ENCODE data around the gene FITM2. TPM values are rescaled to one million over a fixed set of nuclear protein-coding genes. Genes with fewer than 3 reads are reported as not detected.
"Not testable (repeated sequence)": the region's sequence is repeated elsewhere in the genome, so short reads cannot be mapped to it uniquely, and the experiment has no call there.

FITM2 gene
- total and polyA plus RNA-seq, 7 experiments from 2014 or later, result 1.7 to 7.9 (median 3.8) TPM

DNA sequence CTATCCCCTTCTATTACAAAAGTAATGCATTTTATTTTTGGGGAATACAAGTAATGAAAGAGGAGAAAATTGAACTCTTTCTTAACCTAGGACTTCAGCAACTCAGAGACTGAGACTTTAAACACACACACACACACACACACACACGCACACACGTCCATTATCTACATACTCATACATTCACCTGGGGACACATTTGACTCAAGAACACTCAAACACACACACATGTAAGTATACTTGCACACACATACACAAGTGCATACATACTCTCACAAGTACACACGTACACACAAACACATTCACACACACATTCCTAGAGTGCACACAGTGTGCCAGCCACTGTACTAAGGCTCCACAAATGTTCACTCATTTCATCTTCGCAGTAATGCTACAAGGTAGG, 23.7 kb upstream of the FITM2 start:
- no peaks in the 10 kb centered on the region for H3K4me1 ChIP-seq (ENCODE audit: control insufficient read depth in 2 of 2, insufficient read depth in 2 of 2, low read length in 2 of 2)
- H3K9me3 ChIP-seq (ENCODE audit: control insufficient read depth in 2 of 3, low read length in 3 of 3), result no peaks in the 10 kb centered on the region
- Mint-ChIP-seq H3K4me1 (peaks cover 0 to 2% (median 0%) of the 10 kb centered on the region in 7 donors), H3K9me3 (no peaks in the 10 kb centered on the region), H3K27me3 (peaks cover 0 to 12% (median 5%) of the 10 kb centered on the region in 5 donors), H3K36me3 (no peaks in the 10 kb centered on the region), H3K27ac (no peak overlapping the region), H3K4me3 (no peak overlapping the region)
- CTCF ChIA-PET, result no interaction called here
- no peak overlapping the region for H3K4me3 ChIP-seq (ENCODE audit: low read length)
- DNase-seq (no peak), ATAC-seq (no peak)
- H3K36me3 ChIP-seq (ENCODE audit: control insufficient read depth in 2 of 3, insufficient read depth in 3 of 3, low read length in 3 of 3), result no peaks in the 10 kb centered on the region
- no peaks in the 10 kb centered on the region for H3K27me3 ChIP-seq (ENCODE audit: control insufficient read depth in 2 of 2, insufficient read depth in 2 of 2, low read length in 2 of 2)
- intact Hi-C loops (cut with micrococcal nuclease), result no loop called here
- H3K27ac ChIP-seq (ENCODE audit: low read depth, low read length), result no peak overlapping the region
- POLR2A ChIA-PET, result no interaction called here

DNA sequence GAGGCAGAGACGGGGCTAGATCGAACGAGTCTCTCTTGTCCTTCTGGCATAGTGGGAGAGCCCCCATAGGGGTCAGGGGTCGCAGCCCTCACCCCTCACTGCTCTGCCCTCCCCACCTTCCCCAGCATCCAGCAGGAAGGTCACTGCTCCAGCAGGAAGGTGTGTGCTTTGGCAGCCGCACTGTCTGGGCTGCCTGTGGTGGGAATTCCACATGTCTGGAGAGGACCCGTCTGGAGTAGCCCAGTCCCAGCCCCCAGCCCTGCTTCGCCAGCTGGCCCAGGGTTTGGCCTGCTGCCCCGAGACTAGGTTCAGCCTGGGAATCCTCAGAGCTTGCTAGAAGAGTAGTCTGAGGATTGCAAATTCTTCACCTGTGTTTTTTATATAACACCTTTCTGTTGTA, 23.3 kb upstream of the FITM2 start:
- POLR2A ChIA-PET, result no interaction called here

DNA sequence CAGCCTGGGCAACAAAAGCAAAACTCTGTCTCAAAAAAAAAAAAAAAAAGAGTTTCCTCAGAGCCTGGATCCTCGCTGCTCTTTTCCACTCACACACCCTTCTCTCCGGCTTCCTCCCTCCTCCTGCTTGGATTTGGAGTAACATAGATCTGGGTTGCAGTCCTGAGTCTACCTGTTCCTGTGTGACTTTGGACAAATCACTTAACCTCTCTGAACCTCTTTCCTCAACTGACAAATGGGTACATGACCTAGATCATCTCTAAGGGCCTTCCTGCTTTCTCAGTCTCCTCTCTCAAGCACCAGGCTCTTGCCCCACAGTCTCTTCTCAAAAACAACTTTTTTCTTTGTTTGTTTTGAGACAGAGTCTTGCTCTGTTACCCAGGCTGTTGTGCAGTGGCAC, 20.2 kb upstream of the FITM2 start:
- no peak overlapping the region for H3K27ac ChIP-seq (ENCODE audit: low read depth, low read length)
- DNase-seq, result no peak
- Mint-ChIP-seq H3K36me3 (no peaks in the 10 kb centered on the region), H3K27ac (no peak overlapping the region), H3K9me3 (no peaks in the 10 kb centered on the region), H3K4me3 (no peak overlapping the region), H3K27me3 (peaks cover 0 to 18% (median 8%) of the 10 kb centered on the region in 5 donors), H3K4me1 (peaks cover 0 to 5% (median 0%) of the 10 kb centered on the region in 7 donors)
- intact Hi-C loops (cut with micrococcal nuclease), result no loop called here
- ATAC-seq, result no peak
- ChIA-PET POLR2A (no interaction called here), CTCF (no interaction called here)
- H3K4me1 ChIP-seq (ENCODE audit: control insufficient read depth in 2 of 2, insufficient read depth in 2 of 2, low read length in 2 of 2), result no peaks in the 10 kb centered on the region
- H3K9me3 ChIP-seq (ENCODE audit: control insufficient read depth in 2 of 3, low read length in 3 of 3), result no peaks in the 10 kb centered on the region
- H3K27me3 ChIP-seq (ENCODE audit: control insufficient read depth in 2 of 2, insufficient read depth in 2 of 2, low read length in 2 of 2), result no peaks in the 10 kb centered on the region
- H3K4me3 ChIP-seq (ENCODE audit: low read length), result no peak overlapping the region
- H3K36me3 ChIP-seq (ENCODE audit: control insufficient read depth in 2 of 3, insufficient read depth in 3 of 3, low read length in 3 of 3), result no peaks in the 10 kb centered on the region

More for the DNA sequence above, 23.3 kb upstream of the FITM2 start:
- H3K27ac Mint-ChIP-seq, result no peak overlapping the region
- CTCF ChIA-PET, result no interaction called here
- Histone ChIP-seq H3K4me1 (ENCODE audit: control insufficient read depth in 2 of 2, insufficient read depth in 2 of 2, low read length in 2 of 2) (no peaks in the 10 kb centered on the region), H3K4me3 (ENCODE audit: low read length) (no peak overlapping the region), H3K27me3 (ENCODE audit: control insufficient read depth in 2 of 2, insufficient read depth in 2 of 2, low read length in 2 of 2) (no peaks in the 10 kb centered on the region), H3K36me3 (ENCODE audit: control insufficient read depth in 2 of 3, insufficient read depth in 3 of 3, low read length in 3 of 3) (no peaks in the 10 kb centered on the region), H3K27ac (ENCODE audit: low read depth, low read length) (no peak overlapping the region), H3K9me3 (ENCODE audit: control insufficient read depth in 2 of 3, low read length in 3 of 3) (no peaks in the 10 kb centered on the region)
- no peaks in the 10 kb centered on the region for H3K9me3 Mint-ChIP-seq
- no peaks in the 10 kb centered on the region for H3K36me3 Mint-ChIP-seq
- H3K4me1 Mint-ChIP-seq, result peaks cover 0 to 2% (median 0%) of the 10 kb centered on the region in 7 donors
- H3K27me3 Mint-ChIP-seq, result peaks cover 0 to 12% (median 5%) of the 10 kb centered on the region in 5 donors
- intact Hi-C loops (cut with micrococcal nuclease), result no loop called here
- DNase-seq (no peak), ATAC-seq (no peak)
- H3K4me3 Mint-ChIP-seq, result no peak overlapping the region

DNA sequence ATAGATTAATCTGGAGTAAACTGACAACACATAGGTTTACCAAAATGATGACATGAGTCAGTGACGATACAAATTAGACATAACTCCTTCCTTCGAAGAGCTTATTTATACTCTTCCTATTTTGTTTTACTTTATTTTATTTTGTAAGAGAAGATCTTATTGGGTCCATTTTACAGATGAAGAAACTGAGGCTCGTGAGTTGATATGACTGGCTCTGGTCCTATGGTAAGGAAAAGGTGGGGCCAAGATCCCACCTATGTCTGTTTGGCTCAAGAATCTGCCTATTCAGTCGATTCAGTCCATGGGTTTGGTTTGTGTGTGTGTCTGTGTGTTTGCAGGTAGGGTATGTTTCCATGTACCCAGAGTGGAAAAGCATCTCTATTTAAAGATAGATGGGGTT, 17.4 kb upstream of the FITM2 start:
- CTCF ChIA-PET, result no interaction called here
- no peak overlapping the region for H3K4me3 ChIP-seq (ENCODE audit: low read length)
- no peak overlapping the region for H3K27ac ChIP-seq (ENCODE audit: low read depth, low read length)
- no peaks in the 10 kb centered on the region for H3K9me3 ChIP-seq (ENCODE audit: control insufficient read depth in 2 of 3, low read length in 3 of 3)
- H3K4me1 Mint-ChIP-seq, result peaks cover 0 to 5% (median 0%) of the 10 kb centered on the region in 7 donors
- POLR2A ChIA-PET, result interaction anchor here (0.6 to 1.4 kb wide), 2 partner anchors 117 to 324 kb away, joined by 3 read pairs; no protein-coding TSS in a partner anchor
- no peaks in the 10 kb centered on the region for H3K36me3 ChIP-seq (ENCODE audit: control insufficient read depth in 2 of 3, insufficient read depth in 3 of 3, low read length in 3 of 3)
- H3K4me3 Mint-ChIP-seq, result peak overlapping the region in 6 of 10 donors; percentile 11 to 59 (median 48)
- H3K27ac Mint-ChIP-seq, result peak overlapping the region in 1 of 9 donors; percentile 61
- intact Hi-C loops (cut with micrococcal nuclease), result no loop called here
- H3K36me3 Mint-ChIP-seq, result no peaks in the 10 kb centered on the region
- H3K27me3 Mint-ChIP-seq, result peaks cover 0 to 11% (median 5%) of the 10 kb centered on the region in 5 donors
- ATAC-seq (no peak), DNase-seq (no peak)
- H3K4me1 ChIP-seq (ENCODE audit: control insufficient read depth in 2 of 2, insufficient read depth in 2 of 2, low read length in 2 of 2), result no peaks in the 10 kb centered on the region
- H3K9me3 Mint-ChIP-seq, result no peaks in the 10 kb centered on the region
- H3K27me3 ChIP-seq (ENCODE audit: control insufficient read depth in 2 of 2, insufficient read depth in 2 of 2, low read length in 2 of 2), result no peaks in the 10 kb centered on the region

DNA sequence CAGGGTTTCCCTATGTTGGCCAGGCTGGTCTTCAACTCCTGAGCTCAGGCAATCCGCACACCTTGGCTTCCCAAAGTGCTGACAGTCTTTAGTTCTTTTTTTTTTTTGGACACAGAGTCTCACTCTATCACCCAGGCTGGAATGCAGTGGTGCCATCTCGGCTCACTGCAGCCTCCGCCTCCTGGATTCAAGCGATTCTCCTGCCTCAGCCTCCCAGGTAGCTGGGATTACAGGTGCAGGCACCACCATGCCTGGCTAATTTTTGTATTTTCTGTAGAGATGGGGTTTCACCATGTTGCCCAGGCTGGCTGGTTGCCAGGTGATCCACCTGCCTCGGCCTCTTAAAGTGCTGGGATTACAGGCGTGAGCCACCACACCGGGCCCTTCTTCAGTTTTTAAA, 16.7 kb upstream of the FITM2 start:
- Mint-ChIP-seq H3K27me3 (peaks cover 0 to 11% (median 4%) of the 10 kb centered on the region in 5 donors), H3K4me3 (peak overlapping the region in 4 of 10 donors; percentile 47 to 67 (median 64)), H3K27ac (peak overlapping the region in 1 of 9 donors; percentile 83)
- intact Hi-C loops (cut with micrococcal nuclease); H3K4me1 Mint-ChIP-seq; H3K27ac ChIP-seq (ENCODE audit: low read depth, low read length); H3K36me3 ChIP-seq (ENCODE audit: control insufficient read depth in 2 of 3, insufficient read depth in 3 of 3, low read length in 3 of 3); ATAC-seq; H3K36me3 Mint-ChIP-seq; H3K9me3 ChIP-seq (ENCODE audit: control insufficient read depth in 2 of 3, low read length in 3 of 3); DNase-seq; H3K9me3 Mint-ChIP-seq; H3K27me3 ChIP-seq (ENCODE audit: control insufficient read depth in 2 of 2, insufficient read depth in 2 of 2, low read length in 2 of 2); H3K4me1 ChIP-seq (ENCODE audit: control insufficient read depth in 2 of 2, insufficient read depth in 2 of 2, low read length in 2 of 2); H3K4me3 ChIP-seq (ENCODE audit: low read length): not testable (repeated sequence)
- ChIA-PET POLR2A (interaction anchor here (0.6 to 1.4 kb wide), 2 partner anchors 116 to 325 kb away, joined by 3 read pairs; no protein-coding TSS in a partner anchor), CTCF (interaction anchor here (0.7 to 1.8 kb wide), 2 partner anchors 17 to 111 kb away, joined by 3 to 7 read pairs; partner anchors contain the start of gene FITM2)

DNA sequence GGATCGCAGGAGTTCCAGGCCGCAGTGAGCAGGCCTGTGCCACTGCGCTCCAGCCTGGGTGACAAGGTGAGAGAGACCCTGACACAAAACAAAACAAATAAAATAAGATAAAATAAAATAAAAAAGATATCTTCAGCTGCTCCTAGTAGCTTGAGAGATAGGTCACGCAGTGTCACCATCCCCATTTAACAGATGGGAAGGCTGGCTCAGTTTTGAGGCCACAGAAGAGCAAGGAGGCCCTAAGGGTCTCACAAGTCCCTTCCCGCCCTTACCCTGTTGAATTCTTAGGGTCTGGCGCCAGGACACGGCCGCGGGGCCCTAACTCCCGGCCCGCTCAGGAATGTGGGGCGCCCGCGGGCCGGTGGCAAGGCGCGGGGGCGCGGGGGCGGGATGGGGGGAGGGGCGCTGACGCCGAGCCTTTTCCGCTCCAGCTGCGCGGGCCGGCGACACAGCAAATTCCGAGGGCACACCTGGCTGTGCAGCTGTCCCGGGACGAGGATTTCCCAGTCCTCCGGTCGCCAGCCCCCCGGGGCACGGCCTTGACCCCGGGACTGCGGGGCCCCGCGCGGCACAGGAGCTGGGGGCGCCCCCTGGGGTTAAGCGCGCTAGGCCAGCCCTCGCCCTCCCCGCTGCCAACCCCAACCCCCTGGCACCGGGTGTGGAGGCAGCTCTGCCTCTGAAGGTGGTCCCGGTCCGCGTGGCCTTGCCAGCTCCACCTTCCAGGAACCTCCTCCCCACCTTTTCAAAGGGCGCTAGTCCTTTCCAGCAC, 15.6 kb upstream of the FITM2 start:
- ATAC-seq (peak; percentile 62), DNase-seq (peak in 7 of 9 donors; percentile 2 to 26 (median 16))
- ChIA-PET POLR2A (no interaction called here), CTCF (interaction anchor here (0.6 to 2.0 kb wide), 4 partner anchors 15 to 111 kb away, joined by 3 to 13 read pairs (median 6); partner anchors contain the start of gene FITM2)
- intact Hi-C loops (cut with micrococcal nuclease), result no loop called here
- Histone ChIP-seq H3K27ac (ENCODE audit: low read depth, low read length) (no peak overlapping the region), H3K4me1 (ENCODE audit: control insufficient read depth in 2 of 2, insufficient read depth in 2 of 2, low read length in 2 of 2) (no peaks in the 10 kb centered on the region), H3K36me3 (ENCODE audit: control insufficient read depth in 2 of 3, insufficient read depth in 3 of 3, low read length in 3 of 3) (no peaks in the 10 kb centered on the region), H3K4me3 (ENCODE audit: low read length) (no peak overlapping the region), H3K9me3 (ENCODE audit: control insufficient read depth in 2 of 3, low read length in 3 of 3) (no peaks in the 10 kb centered on the region), H3K27me3 (ENCODE audit: control insufficient read depth in 2 of 2, insufficient read depth in 2 of 2, low read length in 2 of 2) (no peaks in the 10 kb centered on the region)
- Mint-ChIP-seq H3K4me1 (peaks cover 0 to 5% (median 0%) of the 10 kb centered on the region in 7 donors), H3K4me3 (peak overlapping the region in 8 of 10 donors; percentile 59 to 76 (median 68)), H3K27me3 (peaks cover 0 to 11% (median 4%) of the 10 kb centered on the region in 5 donors), H3K27ac (peak overlapping the region in 2 of 9 donors; percentile 42 to 83), H3K36me3 (no peaks in the 10 kb centered on the region), H3K9me3 (no peaks in the 10 kb centered on the region)

All from naive thymus-derived CD4-positive, alpha-beta T cell (primary cell).